ENCODE measurements around the gene SLC24A3.

- TF ChIP-seq EZH2phosphoT487 (IDR thresholded peaks at IDR 0.05; ENCODE audit: insufficient read depth, low read depth) (no peak), EZH2 (IDR thresholded peaks at IDR 0.05; ENCODE audit: insufficient read depth, poor library complexity, severe bottlenecking) (no peak)
These were observed 535.5 kb downstream of the SLC24A3 start for GRCh38 chr20:19747903-19748302.
